ENCODE measurements around the gene NFKB2. TPM values are rescaled to one million over a fixed set of nuclear protein-coding genes. Genes with fewer than 3 reads are reported as not detected.

Gene NFKB2
- total and polyA plus RNA-seq, 2 of the 4 experiments (the other 2 are of a cell fraction) = 16.1 to 32.3 TPM

GRCh38 chr10:102433619-102434046 is 38.1 kb downstream of the NFKB2 start:
- WGBS, 2 experiments (ENCODE audit: extremely low coverage in 2 of 2, insufficient read length in 1 of 2) = no CpG with 5 or more reads among the region's 5 CpGs

More at GRCh38 chr10:102433619-102434046, 38.1 kb downstream of the NFKB2 start:
- Histone ChIP-seq H2AFZ (replicated peaks; ENCODE audit: low read length, poor library complexity) (peak overlapping the region; percentile 33), H3K4me3 (ENCODE audit: insufficient read depth, low read depth, low read length) (no peak overlapping the region), H3K36me3 (ENCODE audit: control insufficient read depth, insufficient read depth, low read length) (no peaks in the 10 kb centered on the region), H4K20me1 (ENCODE audit: insufficient read depth, low read length) (no peaks in the 10 kb centered on the region), H4K91ac (ENCODE audit: insufficient read depth, low read depth, low read length) (no peak overlapping the region), H2BK15ac (ENCODE audit: low read depth, low read length) (no peak overlapping the region), H3K4ac (ENCODE audit: low read depth, low read length) (no peak overlapping the region), H3K27me3 (ENCODE audit: control insufficient read depth, insufficient read depth, low read length) (no peaks in the 10 kb centered on the region), H3K9me1 (ENCODE audit: insufficient read depth, low read length) (peaks cover 5% of the 10 kb centered on the region; the same call in 1 of the 2 replicates), H3K18ac (ENCODE audit: low read depth, low read length) (no peak overlapping the region), H2BK20ac (ENCODE audit: low read depth, low read length) (no peak overlapping the region), H3K79me1 (ENCODE audit: low read depth in 1 of 2, low read length in 2 of 2) (peaks cover 6 to 18% of the 10 kb centered on the region in 2 experiments; a peak in 3 of 4 replicates), H2BK5ac (ENCODE audit: low read depth, low read length, poor library complexity, severe bottlenecking) (no peak overlapping the region), H3K4me1 (ENCODE audit: control insufficient read depth, insufficient read depth, low read length) (peaks cover 13% of the 10 kb centered on the region), H3K27ac (ENCODE audit: insufficient read depth, low read length) (no peak overlapping the region), H3K14ac (replicated peaks; ENCODE audit: low read depth, low read length) (no peak overlapping the region), H3K4me2 (ENCODE audit: low read depth, low read length) (no peak overlapping the region), H2BK120ac (ENCODE audit: low read depth, low read length) (no peak overlapping the region), H4K8ac (ENCODE audit: low read depth in 2 of 2, low read length in 2 of 2) (no peak overlapping the region), H3K56ac (ENCODE audit: extremely low read depth, insufficient read depth, low read length) (no peak overlapping the region), H2AK5ac (ENCODE audit: low read depth, low read length) (no peak overlapping the region), H3K23ac (ENCODE audit: low read depth, low read length) (no peak overlapping the region), H3K9ac (ENCODE audit: low read depth, low read length) (no peak overlapping the region), H4K5ac (ENCODE audit: low read depth, low read length) (no peak overlapping the region), H2AK9ac (replicated peaks; ENCODE audit: low read depth, low read length, poor library complexity) (peak overlapping the region; percentile 76), H3K9me3 (ENCODE audit: control insufficient read depth, insufficient read depth, low read length) (no peaks in the 10 kb centered on the region)
- no peak for DNase-seq
- BruUV-seq (replicated peaks) = no TSS peak
- no peak for ATAC-seq (ENCODE audit: low read depth)
- intact Hi-C loops (cut with micrococcal nuclease) = no loop called here
- in situ Hi-C loops (cut with MboI; ENCODE audit: low sequenced_read_pairs) = no loop called here
- POLR2A ChIA-PET (ENCODE audit: unreplicated experiment) = no interaction called here
- CTCF ChIA-PET = no interaction called here
- TF ChIP-seq CTCF (conservative IDR thresholded peaks at IDR 0.05; ENCODE audit: low read depth, low read length) (no peak), RAD21 (IDR thresholded peaks at IDR 0.05; ENCODE audit: low read length) (no peak), RCOR1 (IDR thresholded peaks at IDR 0.05; ENCODE audit: insufficient replicate concordance, low read length) (no peak), NFE2L2 (IDR thresholded peaks at IDR 0.05; ENCODE audit: low read depth, low read length) (no peak), RFX5 (IDR thresholded peaks at IDR 0.05; ENCODE audit: low read depth, low read length) (no peak), CHD1 (IDR thresholded peaks at IDR 0.05; ENCODE audit: low read depth, low read length) (no peak), FOS (IDR thresholded peaks at IDR 0.05; ENCODE audit: low read depth, low read length) (no peak), BHLHE40 (IDR thresholded peaks at IDR 0.05; ENCODE audit: low read depth, low read length) (no peak), USF2 (IDR thresholded peaks at IDR 0.05; ENCODE audit: low read depth, low read length) (no peak), SMC3 (IDR thresholded peaks at IDR 0.05; ENCODE audit: low read depth, low read length) (no peak), MXI1 (IDR thresholded peaks at IDR 0.05; ENCODE audit: borderline replicate concordance, low read depth, low read length) (no peak), CEBPB (IDR thresholded peaks at IDR 0.05; ENCODE audit: low read depth, low read length) (no peak), MAZ (IDR thresholded peaks at IDR 0.05; ENCODE audit: borderline replicate concordance, low read depth, low read length) (no peak), MAFK (IDR thresholded peaks at IDR 0.05; ENCODE audit: low read depth, low read length) (no peak), POLR2A (IDR thresholded peaks at IDR 0.05; ENCODE audit: low read depth, low read length) (no peak)
- TF ChIP-seq, protein P1, sequence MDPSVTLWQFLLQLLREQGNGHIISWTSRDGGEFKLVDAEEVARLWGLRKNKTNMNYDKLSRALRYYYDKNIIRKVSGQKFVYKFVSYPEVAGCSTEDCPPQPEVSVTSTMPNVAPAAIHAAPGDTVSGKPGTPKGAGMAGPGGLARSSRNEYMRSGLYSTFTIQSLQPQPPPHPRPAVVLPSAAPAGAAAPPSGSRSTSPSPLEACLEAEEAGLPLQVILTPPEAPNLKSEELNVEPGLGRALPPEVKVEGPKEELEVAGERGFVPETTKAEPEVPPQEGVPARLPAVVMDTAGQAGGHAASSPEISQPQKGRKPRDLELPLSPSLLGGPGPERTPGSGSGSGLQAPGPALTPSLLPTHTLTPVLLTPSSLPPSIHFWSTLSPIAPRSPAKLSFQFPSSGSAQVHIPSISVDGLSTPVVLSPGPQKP (IDR thresholded peaks at IDR 0.05; ENCODE audit: borderline replicate concordance, low read depth, low read length) = no peak
- dilution Hi-C loops (cut with HindIII; ENCODE audit: low sequenced_read_pairs, unreplicated experiment) = no loop called here

Data from IMR-90 (cell line).